MV-4-11 (cell line): ENCODE data around the gene ATP11C.
"Not testable (repeated sequence)": the region's sequence is repeated elsewhere in the genome, so short reads cannot be mapped to it uniquely, and the experiment has no call there.

Experiments
- DNase-seq: peaks from one replicate; lab custom pipeline; 2025; lab: John Stamatoyannopoulos, UW

ATP11C gene

DNA sequence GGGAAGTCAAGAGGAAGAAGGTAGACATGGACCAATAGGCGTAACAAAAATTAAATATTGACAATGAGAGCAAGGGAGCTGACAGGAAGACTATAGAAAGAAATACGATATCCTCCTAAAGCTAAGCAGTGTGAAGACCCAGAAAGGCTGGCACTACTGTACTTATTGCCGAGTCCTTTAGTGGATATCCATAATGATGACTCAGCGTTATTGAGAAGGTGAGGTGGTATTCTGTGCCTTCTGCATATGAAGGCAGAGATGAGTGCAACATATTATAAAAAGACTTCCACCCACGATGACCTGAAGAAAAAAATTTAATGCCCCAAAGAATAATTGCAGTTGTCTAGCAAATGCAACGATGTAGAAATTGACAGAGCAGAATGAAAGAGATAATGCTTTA, 211.9 kb downstream of the ATP11C start:
- no peak for DNase-seq

GRCh38 chrX:139720136-139720535, 212.7 kb downstream of the ATP11C start:
- no peak for DNase-seq

- DNase-seq: no peak
Observed at GRCh38 chrX:139708067-139708466, 224.8 kb downstream of the ATP11C start, which contains the start of gene MCF2. MCF2 (minus strand) TSS chrX:139708167; CDS start chrX:139651744, 56,423 bp downstream.

DNA sequence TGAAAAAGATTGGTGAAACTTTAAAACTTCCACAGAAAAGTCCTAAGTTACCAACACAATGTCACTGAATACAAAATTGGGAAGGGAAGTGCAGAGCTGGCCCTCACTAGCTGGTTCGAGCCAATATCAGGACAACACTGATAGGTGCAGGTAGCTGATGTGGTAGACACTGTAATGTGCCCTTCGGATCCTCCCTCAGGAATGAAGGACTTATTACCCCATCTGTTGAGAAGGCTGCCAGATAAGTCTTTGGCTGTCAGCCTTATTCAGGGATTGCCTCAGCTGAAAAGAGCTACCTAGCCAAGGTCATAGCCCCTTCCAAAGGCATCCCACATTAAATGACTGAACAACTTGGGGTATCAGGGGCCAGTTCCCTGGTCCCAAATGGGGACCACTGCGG, 230.2 kb downstream of the ATP11C start:
- DNase-seq: no peak

- no peak for DNase-seq
Observed at GRCh38 chrX:139692908-139693307, 239.9 kb downstream of the ATP11C start.

GRCh38 chrX:139692506-139692849, 240.4 kb downstream of the ATP11C start:
- DNase-seq: no peak

DNA sequence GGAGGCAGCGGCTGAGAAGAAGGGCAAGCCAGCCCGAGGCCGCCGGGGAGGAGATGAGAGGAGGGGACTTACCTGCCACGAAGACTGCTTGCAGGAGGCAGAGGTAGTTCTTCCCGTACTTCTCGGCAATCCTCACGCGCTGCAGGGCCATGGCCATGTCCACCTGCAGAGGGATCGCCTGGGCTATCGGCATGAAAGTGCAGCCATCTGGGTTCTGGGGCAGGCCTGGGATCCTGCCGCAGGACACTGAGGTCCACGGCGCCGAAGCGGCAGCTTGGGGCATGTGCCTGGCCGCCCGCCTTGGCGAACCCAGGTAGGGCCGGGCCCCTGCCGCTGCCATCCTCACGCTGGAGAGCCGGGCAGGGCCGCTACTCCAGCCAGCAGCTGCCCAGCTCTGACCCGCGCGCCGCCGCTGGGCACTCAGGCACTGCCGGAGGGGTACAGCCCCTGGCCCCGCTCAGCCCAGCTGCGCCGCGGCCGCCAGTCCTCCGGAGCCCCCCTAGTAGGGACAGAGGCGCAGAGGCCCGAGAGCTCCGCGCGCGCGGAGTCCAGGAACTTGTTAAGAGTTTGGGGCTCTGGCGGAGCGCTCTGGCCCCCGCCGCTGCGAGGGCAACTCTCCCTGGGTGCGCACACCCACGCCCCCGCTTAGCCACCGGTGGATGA, 240.9 kb downstream of the ATP11C start:
- no peak for DNase-seq

DNA sequence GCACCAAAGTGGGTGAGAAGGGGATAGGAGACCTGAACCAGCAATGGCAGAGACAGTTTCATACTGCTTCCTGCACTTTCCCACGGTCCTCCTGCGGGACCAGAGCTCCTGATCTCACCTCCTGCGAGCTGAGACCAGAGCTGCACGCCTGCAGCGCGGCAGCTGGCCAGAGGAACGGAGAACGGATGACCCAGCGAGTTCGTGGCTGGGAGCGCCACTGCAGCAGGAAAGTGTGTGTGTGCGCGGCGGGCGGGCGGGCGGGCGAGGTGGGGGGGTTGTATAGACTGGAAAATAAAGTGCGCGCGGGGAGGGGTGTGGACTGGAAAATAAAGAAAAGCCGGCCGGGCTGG, 241.4 kb downstream of the ATP11C start:
- DNase-seq: no peak

GRCh38 chrX:139685175-139685574, 247.7 kb downstream of the ATP11C start:
- not testable (repeated sequence) for DNase-seq

DNA sequence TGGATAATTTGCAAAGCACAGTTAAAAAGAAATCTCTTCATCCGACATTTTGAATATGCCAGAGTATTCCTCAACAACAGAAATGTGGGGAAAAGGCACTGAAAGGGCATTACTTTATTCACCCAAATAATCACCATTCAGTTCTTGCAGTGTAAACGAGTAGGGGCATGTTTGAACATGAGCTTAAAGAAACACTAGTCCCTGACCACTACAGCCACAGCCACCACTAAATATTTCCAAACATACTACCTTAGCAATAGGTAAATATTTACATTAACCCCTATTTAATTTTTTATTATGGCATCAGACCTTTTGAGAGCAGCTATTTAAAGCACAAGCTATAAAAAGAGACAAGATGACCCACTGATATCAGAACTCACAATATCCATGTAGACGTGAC, 252.5 kb downstream of the ATP11C start:
- no peak for DNase-seq
